H1 (cell line): ENCODE data around the gene SLC9A3. TPM values are rescaled to one million over a fixed set of nuclear protein-coding genes. Genes with fewer than 3 reads are reported as not detected.

Source experiments
- CTCF ChIA-PET: fragments of 300-600 bp; sonication (Branson Sonifier 250); formaldehyde crosslinking; loops from one replicate; lab custom pipeline; 2021; ENCODE audit not compliant: partially characterized antibody; lab: Charles Lee
- POLR2A ChIA-PET: fragments of 300-600 bp; sonication (Branson Sonifier 250); formaldehyde crosslinking; loops from one replicate; lab custom pipeline; 2021; ENCODE audit warnings: inconsistent platforms; ENCODE audit not compliant: partially characterized antibody; lab: Charles Lee
- DNase-seq, 2 experiments: peaks; one replicate each; pipeline versions ENCODE4 v3.0.0 to v3.0.0-alpha.2; 2010 to 2022; ENCODE audit warnings: low spot score in 2 of 2, low read depth in 1 of 2, mixed read lengths in 1 of 2
- FAIRE-seq: peaks from 2 replicates; lab custom pipeline; 2011; peaks lifted over from hg19 to GRCh38; lab: Jason Lieb, UNC
- H2AFZ ChIP-seq: 2 replicates; pipeline ENCODE4 v1.8.1; 2012; ENCODE audit warnings: low read length, inconsistent platforms
- H2AK5ac ChIP-seq: 2 replicates; pipeline ENCODE4 v1.6.1; 2013; ENCODE audit warnings: low read depth, low read length
- H2BK120ac ChIP-seq: replicated peaks from 2 replicates; pipeline ENCODE3; 2013; ENCODE audit warnings: low read depth, low read length, inconsistent platforms
- H2BK12ac ChIP-seq: 2 replicates; pipeline ENCODE4 v1.6.1; 2013; ENCODE audit warnings: low read depth, low read length
- H2BK15ac ChIP-seq: 2 replicates; pipeline ENCODE4 v1.6.1; 2013; ENCODE audit warnings: low read length
- H2BK20ac ChIP-seq: 2 replicates; pipeline ENCODE4 v1.6.1; 2013; ENCODE audit warnings: low read length
- H2BK5ac ChIP-seq: 2 replicates; pipeline ENCODE4 v1.6.1; 2013; ENCODE audit warnings: low read depth, low read length
- H3K14ac ChIP-seq: 2 replicates; pipeline ENCODE4 v1.6.1; 2013; ENCODE audit warnings: inconsistent platforms; ENCODE audit not compliant: insufficient read length
- H3K18ac ChIP-seq: 2 replicates; pipeline ENCODE4 v1.6.1; 2013; ENCODE audit warnings: low read length; ENCODE audit errors: extremely low read depth
- H3K23ac ChIP-seq: 2 replicates; pipeline ENCODE4 v1.6.1; 2013; ENCODE audit warnings: inconsistent platforms; ENCODE audit not compliant: insufficient read length
- H3K23me2 ChIP-seq: 2 replicates; pipeline ENCODE4 v1.6.1; 2013; ENCODE audit warnings: low read depth, low read length
- H3K27ac ChIP-seq: 2 replicates; pipeline ENCODE4 v1.6.1; 2011; ENCODE audit warnings: low read depth, low read length, inconsistent platforms
- H3K27me3 ChIP-seq, 4 experiments: replicated peaks in 1 of 4; 1 replicate in 1 of 4; 2 replicates in 3 of 4; pipeline versions ENCODE4 v1.6.1 to v1.8.1; 2011 to 2013; ENCODE audit warnings: low read length in 3 of 4, mild to moderate bottlenecking in 3 of 4, inconsistent platforms in 2 of 4, mixed read lengths in 2 of 4, moderate library complexity in 1 of 4; ENCODE audit not compliant: control insufficient read depth in 3 of 4, insufficient read depth in 3 of 4; ENCODE audit errors: extremely low read depth in 1 of 4
- H3K36me3 ChIP-seq, 4 experiments: 2 replicates each; pipeline versions ENCODE4 v1.6.1 to v1.8.1; 2011 to 2013; ENCODE audit warnings: mild to moderate bottlenecking in 4 of 4, low read length in 3 of 4, moderate library complexity in 2 of 4, control low read depth in 1 of 4, inconsistent platforms in 1 of 4; ENCODE audit not compliant: insufficient read depth in 4 of 4, control insufficient read depth in 2 of 4
- H3K4ac ChIP-seq: replicated peaks from 2 replicates; pipeline ENCODE3; 2013; ENCODE audit warnings: low read length, low read depth, mixed read lengths, inconsistent platforms; ENCODE audit not compliant: insufficient read length
- H3K4me1 ChIP-seq, 4 experiments: replicated peaks in 1 of 4; 1 replicate in 1 of 4; 2 replicates in 3 of 4; pipeline versions ENCODE4 v1.6.1 to v1.8.1; 2011 to 2013; ENCODE audit warnings: low read length in 3 of 4, inconsistent platforms in 2 of 4, mixed read lengths in 1 of 4; ENCODE audit not compliant: insufficient read depth in 4 of 4, control insufficient read depth in 3 of 4
- H3K4me2 ChIP-seq, 2 experiments: 2 replicates each; pipeline versions ENCODE4 v1.6.1 to v1.8.1; 2011 to 2013; ENCODE audit warnings: low read depth in 2 of 2, low read length in 2 of 2, control low read depth in 1 of 2, inconsistent platforms in 1 of 2, mild to moderate bottlenecking in 1 of 2; ENCODE audit not compliant: insufficient read depth in 1 of 2
- H3K4me3 ChIP-seq, 4 experiments: fragments of 200-600, 300-600 bp in 1 of 4; sonication (generic), shearing (Covaris generic), sonication (Bioruptor Twin) in 1 of 4; 2 replicates each; pipeline versions ENCODE4 v1.5.1 to v1.8.1; 2011 to 2016; ENCODE audit warnings: low read length in 4 of 4, low read depth in 3 of 4, control low read depth in 2 of 4, inconsistent platforms in 2 of 4, mild to moderate bottlenecking in 2 of 4, mixed read lengths in 1 of 4, moderate library complexity in 1 of 4; ENCODE audit not compliant: insufficient read depth in 2 of 4; ENCODE audit errors: extremely low read depth in 1 of 4
- H3K56ac ChIP-seq: replicated peaks from 2 replicates; pipeline ENCODE3; 2013; ENCODE audit warnings: low read depth, mild to moderate bottlenecking, mixed read lengths, low read length, inconsistent platforms; ENCODE audit not compliant: insufficient read length
- H3K79me1 ChIP-seq: 2 replicates; pipeline ENCODE4 v1.6.1; 2013; ENCODE audit warnings: low read depth, low read length, control low read depth
- H3K79me2 ChIP-seq, 2 experiments: 2 replicates each; pipeline versions ENCODE4 v1.6.1 to v1.8.1; 2012 to 2013; ENCODE audit warnings: low read length in 2 of 2, mild to moderate bottlenecking in 2 of 2, inconsistent platforms in 1 of 2; ENCODE audit not compliant: insufficient read depth in 2 of 2, control insufficient read depth in 1 of 2
- H3K9ac ChIP-seq, 4 experiments: replicated peaks in 1 of 4; 1 replicate in 1 of 4; 2 replicates in 3 of 4; pipeline versions ENCODE4 v1.6.1 to v1.8.1; 2011 to 2013; ENCODE audit warnings: low read depth in 3 of 4, low read length in 3 of 4, control low read depth in 2 of 4, mild to moderate bottlenecking in 2 of 4, moderate library complexity in 2 of 4, inconsistent platforms in 1 of 4; ENCODE audit errors: extremely low read depth in 1 of 4
- H3K9me3 ChIP-seq, 2 experiments: 2 replicates each; pipeline versions ENCODE4 v1.6.1 to v1.8.1; 2012 to 2013; ENCODE audit warnings: mild to moderate bottlenecking in 2 of 2, moderate library complexity in 2 of 2, control low read depth in 1 of 2, inconsistent platforms in 1 of 2, low read depth in 1 of 2, low read length in 1 of 2, mixed read lengths in 1 of 2; ENCODE audit not compliant: insufficient read depth in 2 of 2
- H4K20me1 ChIP-seq, 2 experiments: replicated peaks in 1 of 2; 2 replicates each; pipeline versions ENCODE3 to v1.8.1; 2011 to 2013; ENCODE audit warnings: inconsistent platforms in 2 of 2, low read length in 2 of 2, mild to moderate bottlenecking in 1 of 2; ENCODE audit not compliant: insufficient read depth in 2 of 2, control insufficient read depth in 1 of 2
- H4K5ac ChIP-seq: 2 replicates; pipeline ENCODE4 v1.6.1; 2013; ENCODE audit warnings: low read length, low read depth, mixed read lengths, inconsistent platforms; ENCODE audit not compliant: insufficient read length
- H4K8ac ChIP-seq: 2 replicates; pipeline ENCODE4 v1.8.0; 2013; ENCODE audit warnings: mild to moderate bottlenecking, moderate library complexity, low read length, inconsistent platforms; ENCODE audit not compliant: insufficient read depth; ENCODE audit errors: extremely low read depth
- H4K91ac ChIP-seq: replicated peaks from 2 replicates; pipeline ENCODE3; 2013; ENCODE audit warnings: low read length, mixed read lengths, inconsistent platforms; ENCODE audit not compliant: insufficient read length
- SAP30 ChIP-seq: fragments of 300-600 bp; sonication (generic); IDR thresholded peaks from 2 replicates; pipeline ENCODE4 v1.7.1; 2012; ENCODE audit warnings: low read length, moderate library complexity, mild to moderate bottlenecking, inconsistent platforms; ENCODE audit not compliant: insufficient read depth, insufficient replicate concordance
- SIRT6 ChIP-seq: IDR thresholded peaks from one replicate; pipeline ENCODE4 v1.7.1; 2012; ENCODE audit warnings: low read length, inconsistent platforms
- WGBS, 2 experiments: shearing (Covaris generic) in 1 of 2; methylation state at CpG; one replicate each; pipeline versions ENCODE4 v1.1.6 to v1.1.7; 2013 to 2015; ENCODE audit warnings: low lambda C conversion rate in 2 of 2, mixed read lengths in 2 of 2, inconsistent platforms in 1 of 2, low coverage in 1 of 2, missing lambda C conversion rate in 1 of 2; ENCODE audit not compliant: insufficient replicate concordance in 2 of 2, insufficient coverage in 1 of 2, insufficient read length in 1 of 2; ENCODE audit errors: extremely low coverage in 1 of 2, missing lambda C conversion rate in 1 of 2; 5-methylcytosine and 5-hydroxymethylcytosine counted together
- polyA plus RNA-seq, 7 experiments: library from polyadenylated mRNA; depleted of rRNA in 3 of 7; stranded (reverse) in 5 of 7; unstranded in 2 of 7; fragments of >200 nt in 5 of 7; fragments of 200-250 nt in 2 of 7; gene quantifications; 1 replicate in 5 of 7; 2 replicates in 1 of 7; 4 replicates in 1 of 7; pipeline versions ENCODE4 v1.2.1 to v1.2.3, GENCODE V29; 2011 to 2013; ENCODE audit warnings: missing spikeins in 2 of 7, mixed read lengths in 2 of 7
- total RNA-seq: library from RNA; stranded (reverse); fragmentation: NEBNext Ultra II Directional; extraction: Animal tissue kit (Norgen Biotek cat#: 25700); gene quantifications from 2 replicates; pipeline ENCODE4 v1.2.1, GENCODE V29; 2021

SLC9A3 gene
- total and polyA plus RNA-seq, 2 of the 8 experiments (the other 6 are each of a cell fraction or from before 2014, with no cell fraction given), result 0.95 to 1.0 TPM

GRCh38 chr5:549229-549628, 25.0 kb upstream of the SLC9A3 start:
- peaks cover 2% of the 10 kb centered on the region; the same call in 1 of the 2 replicates for H3K23me2 ChIP-seq
- H3K23ac ChIP-seq, result no peak overlapping the region
- H4K8ac ChIP-seq, result no peak overlapping the region
- ChIA-PET CTCF (no interaction called here), POLR2A (no interaction called here)
- no peak overlapping the region for H3K56ac ChIP-seq
- peaks cover 0 to 6% (median 2%) of the 10 kb centered on the region in 4 experiments; a peak in 3 of 7 replicates for H3K27me3 ChIP-seq
- H3K79me2 ChIP-seq, result no peaks in the 10 kb centered on the region
- DNase-seq, result no peak
- H2BK5ac ChIP-seq, result no peak overlapping the region
- no peaks in the 10 kb centered on the region for H3K9me3 ChIP-seq
- H3K14ac ChIP-seq, result no peak overlapping the region
- no peaks in the 10 kb centered on the region for H4K20me1 ChIP-seq
- H3K9ac ChIP-seq, result no peak overlapping the region
- WGBS, 2 experiments, result 88% methylated on average over 2 of the region's 2 CpGs; no CpG with 5 or more reads in 1 of the 2 experiments
- H3K79me1 ChIP-seq, result no peaks in the 10 kb centered on the region
- no peak overlapping the region for H3K27ac ChIP-seq
- no peak overlapping the region for H4K5ac ChIP-seq
- H4K91ac ChIP-seq, result no peak overlapping the region
- no peak overlapping the region for H2BK20ac ChIP-seq
- no peak overlapping the region for H3K18ac ChIP-seq
- no peak for FAIRE-seq
- no peak overlapping the region for H3K4me2 ChIP-seq
- H3K4ac ChIP-seq, result no peak overlapping the region
- H2AK5ac ChIP-seq, result no peak overlapping the region
- H3K4me1 ChIP-seq, result 0 out of 7 replicates have a peak, but pooled peaks cover 0 to 3% (median 0%) of the 10 kb centered on the region in 4 experiments
- no peak overlapping the region for H2AFZ ChIP-seq
- H2BK15ac ChIP-seq, result no peak overlapping the region
- H2BK120ac ChIP-seq, result no peak overlapping the region
- no peak overlapping the region for H2BK12ac ChIP-seq
- H3K36me3 ChIP-seq, result no peaks in the 10 kb centered on the region
- H3K4me3 ChIP-seq, result no peak overlapping the region
- TF ChIP-seq SIRT6 (no peak), SAP30 (no peak)
